ENCODE results near the gene PBX1. TPM values are rescaled to one million over a fixed set of nuclear protein-coding genes. Genes with fewer than 3 reads are reported as not detected.

PBX1 gene
- total and polyA plus RNA-seq, 8 donors, result 17.3 to 113 (median 91.9) TPM

DNA sequence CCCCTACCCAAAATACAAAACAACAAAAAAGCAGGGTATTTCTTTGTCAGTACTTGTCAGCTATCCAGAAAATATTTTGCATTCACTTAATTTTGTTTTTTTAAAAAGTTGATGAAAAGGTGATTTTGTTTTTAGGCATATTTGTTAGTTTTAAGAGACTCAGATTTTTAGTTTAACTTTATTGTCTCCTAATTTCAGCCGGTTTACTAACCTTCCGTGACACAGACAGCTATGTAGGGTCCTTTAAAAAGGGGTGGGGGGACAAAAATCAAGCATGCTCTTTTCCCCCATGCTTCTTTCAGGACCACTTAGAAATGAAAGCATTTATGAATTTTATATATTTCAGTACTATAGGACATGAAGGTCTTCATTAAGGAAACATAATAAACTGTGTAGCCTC is 1.6 kb downstream of the PBX1 start:
- Histone ChIP-seq H3K4me1 (peaks cover 10 to 23% (median 21%) of the 10 kb centered on the region in 3 donors), H3K27ac (peak overlapping the region; percentile 35 to 88 (median 64)), H3K4me3 (peak overlapping the region; percentile 40 to 69 (median 62)), H3K36me3 (no peaks in the 10 kb centered on the region), H3K27me3 (no peaks in the 10 kb centered on the region), H3K9me3 (no peaks in the 10 kb centered on the region)
- DNase-seq (no peak), FAIRE-seq (peak; percentile 53), ATAC-seq (no peak)
- no peak for TF ChIP-seq CTCF (IDR thresholded peaks at IDR 0.05)
- WGBS, 2 donors, result 1% methylated on average over 2 of the region's 2 CpGs
- intact Hi-C loops (cut with DNase I), result no loop called here

DNA sequence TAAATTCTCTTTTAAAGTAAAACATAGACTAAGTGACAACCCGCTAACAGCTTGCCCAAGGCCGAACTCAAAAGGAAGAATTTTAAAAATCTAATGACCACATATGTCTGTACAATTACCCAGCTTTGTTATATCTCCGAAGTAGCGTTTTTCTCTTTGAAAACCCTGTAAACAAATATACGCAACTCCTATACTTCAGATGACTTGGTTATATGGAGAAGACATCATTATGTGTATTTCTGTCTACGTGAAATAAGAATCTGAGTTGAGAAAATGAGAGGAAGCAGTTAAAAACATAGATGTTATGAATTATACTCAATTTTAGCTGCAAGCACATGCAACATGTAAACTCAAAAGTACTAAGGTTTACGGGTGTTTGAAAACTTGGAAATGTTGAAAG is 2.0 kb downstream of the PBX1 start:
- Histone ChIP-seq H3K27ac (peak overlapping the region; percentile 35 to 88 (median 64)), H3K9me3 (no peaks in the 10 kb centered on the region), H3K4me1 (peaks cover 10 to 26% (median 25%) of the 10 kb centered on the region in 3 donors), H3K27me3 (no peaks in the 10 kb centered on the region), H3K4me3 (peak overlapping the region; percentile 40 to 69 (median 62)), H3K36me3 (no peaks in the 10 kb centered on the region)
- FAIRE-seq (no peak), DNase-seq (no peak), ATAC-seq (no peak)
- whole genome bisulfite sequencing, 2 donors, result 1 to 2% methylated on average over 7 of the region's 7 CpGs
- intact Hi-C loops (cut with DNase I), result no loop called here
- no peak for TF ChIP-seq CTCF (IDR thresholded peaks at IDR 0.05)

DNA sequence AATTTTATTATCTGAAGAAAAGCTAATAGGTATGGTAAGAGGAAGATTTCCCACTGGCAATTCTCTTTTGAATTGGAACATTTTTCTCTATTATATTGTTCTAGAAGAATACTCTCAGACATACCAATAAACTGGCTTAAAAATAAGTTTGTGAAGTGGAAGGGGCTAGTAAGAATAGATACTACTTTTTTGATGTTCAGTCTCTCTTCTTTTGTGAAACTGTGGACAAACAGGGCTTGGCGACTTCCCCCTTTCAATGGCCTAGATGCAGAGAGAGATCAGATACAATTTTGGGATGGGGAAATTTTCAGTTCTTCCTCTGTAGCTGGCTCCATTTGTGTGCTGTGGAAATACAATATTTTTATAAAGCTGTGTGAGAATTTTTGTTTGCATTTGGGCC is 2.5 kb downstream of the PBX1 start:
- FAIRE-seq (no peak), DNase-seq (no peak), ATAC-seq (no peak)
- Histone ChIP-seq H3K36me3 (no peaks in the 10 kb centered on the region), H3K9me3 (no peaks in the 10 kb centered on the region), H3K4me3 (peak overlapping the region; percentile 40 to 69 (median 62)), H3K4me1 (peaks cover 10 to 30% (median 27%) of the 10 kb centered on the region in 3 donors), H3K27ac (peak overlapping the region; percentile 35 to 88 (median 64)), H3K27me3 (no peaks in the 10 kb centered on the region)
- WGBS, 2 donors, result 0% methylated on average over 1 of the region's 1 CpG
- TF ChIP-seq CTCF (IDR thresholded peaks at IDR 0.05), result no peak
- intact Hi-C loops (cut with DNase I), result no loop called here

- Histone ChIP-seq H3K9me3 (no peaks in the 10 kb centered on the region), H3K27me3 (no peaks in the 10 kb centered on the region), H3K27ac (peak overlapping the region in 2 of 4 donors; percentile 88), H3K4me3 (peak overlapping the region in 3 of 4 donors; percentile 58 to 69 (median 66)), H3K4me1 (peaks cover 10 to 28% (median 27%) of the 10 kb centered on the region in 3 donors), H3K36me3 (no peaks in the 10 kb centered on the region)
- intact Hi-C loops (cut with DNase I), result no loop called here
- FAIRE-seq (no peak), DNase-seq (no peak), ATAC-seq (no peak)
- TF ChIP-seq CTCF (IDR thresholded peaks at IDR 0.05), result no peak
Measured at GRCh38 chr1:164562061-164562460, 3.1 kb downstream of the PBX1 start.

DNA sequence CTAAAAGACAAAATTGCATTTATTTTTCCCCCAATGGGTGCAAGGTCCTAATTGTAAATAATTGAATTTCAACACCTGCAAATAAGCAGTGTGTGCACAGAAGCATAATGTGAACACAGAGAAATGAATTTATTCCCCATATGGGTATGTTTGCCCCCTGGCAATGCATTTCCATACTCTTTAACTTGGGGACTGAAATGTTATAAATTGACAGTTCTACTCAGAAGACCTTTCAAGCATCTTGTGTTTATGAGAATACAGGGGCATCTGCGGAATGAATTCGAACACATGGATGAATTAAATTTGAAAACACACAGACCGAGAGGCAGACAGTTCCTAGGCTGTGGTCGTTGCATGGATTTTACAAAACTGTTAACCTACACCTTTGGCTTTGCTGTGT is 3.5 kb downstream of the PBX1 start:
- ATAC-seq, result no peak
- TF ChIP-seq CTCF (IDR thresholded peaks at IDR 0.05), result no peak
- intact Hi-C loops (cut with DNase I), result no loop called here
- no peak for FAIRE-seq
- H3K27ac ChIP-seq, result peak overlapping the region in 2 of 4 donors; percentile 88
- 2 to 13% methylated on average over 4 of the region's 4 CpGs for WGBS, 2 donors
- peak overlapping the region in 3 of 4 donors; percentile 13 to 69 (median 66) for H3K4me3 ChIP-seq
- no peak for DNase-seq
- H3K9me3 ChIP-seq, result no peaks in the 10 kb centered on the region
- peaks cover 8 to 32% (median 27%) of the 10 kb centered on the region in 3 donors for H3K4me1 ChIP-seq
- no peaks in the 10 kb centered on the region for H3K27me3 ChIP-seq
- no peaks in the 10 kb centered on the region for H3K36me3 ChIP-seq
